ENCODE results near the gene USF1. TPM values are rescaled to one million over a fixed set of nuclear protein-coding genes. Genes with fewer than 3 reads are reported as not detected.

Gene USF1
- total and polyA plus RNA-seq, 2 experiments from 2014 or later, result 23.8 to 74.8 TPM

GRCh38 chr1:161082996-161083747, 37.4 kb upstream of the USF1 start (continued):
- TF ChIP-seq, protein P1, sequence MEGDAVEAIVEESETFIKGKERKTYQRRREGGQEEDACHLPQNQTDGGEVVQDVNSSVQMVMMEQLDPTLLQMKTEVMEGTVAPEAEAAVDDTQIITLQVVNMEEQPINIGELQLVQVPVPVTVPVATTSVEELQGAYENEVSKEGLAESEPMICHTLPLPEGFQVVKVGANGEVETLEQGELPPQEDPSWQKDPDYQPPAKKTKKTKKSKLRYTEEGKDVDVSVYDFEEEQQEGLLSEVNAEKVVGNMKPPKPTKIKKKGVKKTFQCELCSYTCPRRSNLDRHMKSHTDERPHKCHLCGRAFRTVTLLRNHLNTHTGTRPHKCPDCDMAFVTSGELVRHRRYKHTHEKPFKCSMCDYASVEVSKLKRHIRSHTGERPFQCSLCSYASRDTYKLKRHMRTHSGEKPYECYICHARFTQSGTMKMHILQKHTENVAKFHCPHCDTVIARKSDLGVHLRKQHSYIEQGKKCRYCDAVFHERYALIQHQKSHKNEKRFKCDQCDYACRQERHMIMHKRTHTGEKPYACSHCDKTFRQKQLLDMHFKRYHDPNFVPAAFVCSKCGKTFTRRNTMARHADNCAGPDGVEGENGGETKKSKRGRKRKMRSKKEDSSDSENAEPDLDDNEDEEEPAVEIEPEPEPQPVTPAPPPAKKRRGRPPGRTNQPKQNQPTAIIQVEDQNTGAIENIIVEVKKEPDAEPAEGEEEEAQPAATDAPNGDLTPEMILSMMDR (conservative IDR thresholded peaks at IDR 0.05; ENCODE audit: low read depth in 2 of 2), result no peak
- TF ChIP-seq JUNB (IDR thresholded peaks at IDR 0.05; ENCODE audit: unreplicated experiment) (no peak), EZH2phosphoT487 (IDR thresholded peaks at IDR 0.05; ENCODE audit: unreplicated experiment) (no peak), CREB1 (CRISPR knock-in tag; IDR thresholded peaks at IDR 0.05; ENCODE audit: low read depth) (no peak), STAT1 (IDR thresholded peaks at IDR 0.05; ENCODE audit: unreplicated experiment) (no peak), ZNF331 (CRISPR knock-in tag; IDR thresholded peaks at IDR 0.05; ENCODE audit: low read depth) (no peak), EZH2 (IDR thresholded peaks at IDR 0.05; ENCODE audit: low read depth, unreplicated experiment) (no peak)
- TF ChIP-seq, protein P2, sequence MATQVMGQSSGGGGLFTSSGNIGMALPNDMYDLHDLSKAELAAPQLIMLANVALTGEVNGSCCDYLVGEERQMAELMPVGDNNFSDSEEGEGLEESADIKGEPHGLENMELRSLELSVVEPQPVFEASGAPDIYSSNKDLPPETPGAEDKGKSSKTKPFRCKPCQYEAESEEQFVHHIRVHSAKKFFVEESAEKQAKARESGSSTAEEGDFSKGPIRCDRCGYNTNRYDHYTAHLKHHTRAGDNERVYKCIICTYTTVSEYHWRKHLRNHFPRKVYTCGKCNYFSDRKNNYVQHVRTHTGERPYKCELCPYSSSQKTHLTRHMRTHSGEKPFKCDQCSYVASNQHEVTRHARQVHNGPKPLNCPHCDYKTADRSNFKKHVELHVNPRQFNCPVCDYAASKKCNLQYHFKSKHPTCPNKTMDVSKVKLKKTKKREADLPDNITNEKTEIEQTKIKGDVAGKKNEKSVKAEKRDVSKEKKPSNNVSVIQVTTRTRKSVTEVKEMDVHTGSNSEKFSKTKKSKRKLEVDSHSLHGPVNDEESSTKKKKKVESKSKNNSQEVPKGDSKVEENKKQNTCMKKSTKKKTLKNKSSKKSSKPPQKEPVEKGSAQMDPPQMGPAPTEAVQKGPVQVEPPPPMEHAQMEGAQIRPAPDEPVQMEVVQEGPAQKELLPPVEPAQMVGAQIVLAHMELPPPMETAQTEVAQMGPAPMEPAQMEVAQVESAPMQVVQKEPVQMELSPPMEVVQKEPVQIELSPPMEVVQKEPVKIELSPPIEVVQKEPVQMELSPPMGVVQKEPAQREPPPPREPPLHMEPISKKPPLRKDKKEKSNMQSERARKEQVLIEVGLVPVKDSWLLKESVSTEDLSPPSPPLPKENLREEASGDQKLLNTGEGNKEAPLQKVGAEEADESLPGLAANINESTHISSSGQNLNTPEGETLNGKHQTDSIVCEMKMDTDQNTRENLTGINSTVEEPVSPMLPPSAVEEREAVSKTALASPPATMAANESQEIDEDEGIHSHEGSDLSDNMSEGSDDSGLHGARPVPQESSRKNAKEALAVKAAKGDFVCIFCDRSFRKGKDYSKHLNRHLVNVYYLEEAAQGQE (IDR thresholded peaks at IDR 0.05; ENCODE audit: unreplicated experiment), result no peak

GRCh38 chr1:161082483-161082882, 36.7 kb upstream of the USF1 start:
- H3K36me3 Mint-ChIP-seq (ENCODE audit: low read depth), result no peaks in the 10 kb centered on the region; the same call in 2 of the 3 replicates
- ATAC-seq (no peak), DNase-seq (ENCODE audit: low spot score) (no peak)
- Histone ChIP-seq H3K4me1 (ENCODE audit: insufficient read depth) (peaks cover 16% of the 10 kb centered on the region), H4K20me1 (replicated peaks; ENCODE audit: insufficient read depth) (no peaks in the 10 kb centered on the region), H3K36me3 (ENCODE audit: insufficient read depth) (no peaks in the 10 kb centered on the region), H3K9me2 (ENCODE audit: insufficient read depth) (peaks cover 5% of the 10 kb centered on the region), H3F3A (replicated peaks; ENCODE audit: low read depth) (peaks cover 5% of the 10 kb centered on the region; the same call in 1 of the 2 replicates), H3K4me3 (no peak overlapping the region), H3K27me3 (ENCODE audit: insufficient read depth) (no peaks in the 10 kb centered on the region), H3K4me2 (no peak overlapping the region), H3K27ac (ENCODE audit: low read depth) (no peak overlapping the region), H3K79me2 (replicated peaks; ENCODE audit: insufficient read depth) (no peaks in the 10 kb centered on the region), H2AFZ (no peak overlapping the region)
- no peaks in the 10 kb centered on the region; the same call in 2 of the 3 replicates for H3K9me3 Mint-ChIP-seq
- peaks cover 19% of the 10 kb centered on the region for H3K4me1 Mint-ChIP-seq
- TF ChIP-seq CREB1 (CRISPR knock-in tag; IDR thresholded peaks at IDR 0.05; ENCODE audit: low read depth) (no peak), POLR2AphosphoS5 (IDR thresholded peaks at IDR 0.05; ENCODE audit: low read depth) (no peak)
- TF ChIP-seq, protein P3, sequence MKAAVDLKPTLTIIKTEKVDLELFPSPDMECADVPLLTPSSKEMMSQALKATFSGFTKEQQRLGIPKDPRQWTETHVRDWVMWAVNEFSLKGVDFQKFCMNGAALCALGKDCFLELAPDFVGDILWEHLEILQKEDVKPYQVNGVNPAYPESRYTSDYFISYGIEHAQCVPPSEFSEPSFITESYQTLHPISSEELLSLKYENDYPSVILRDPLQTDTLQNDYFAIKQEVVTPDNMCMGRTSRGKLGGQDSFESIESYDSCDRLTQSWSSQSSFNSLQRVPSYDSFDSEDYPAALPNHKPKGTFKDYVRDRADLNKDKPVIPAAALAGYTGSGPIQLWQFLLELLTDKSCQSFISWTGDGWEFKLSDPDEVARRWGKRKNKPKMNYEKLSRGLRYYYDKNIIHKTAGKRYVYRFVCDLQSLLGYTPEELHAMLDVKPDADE (IDR thresholded peaks at IDR 0.05), result no peak
- TF ChIP-seq, protein P2 (IDR thresholded peaks at IDR 0.05; ENCODE audit: unreplicated experiment), result no peak
- H3K27ac Mint-ChIP-seq, result no peak overlapping the region
- H3K27me3 Mint-ChIP-seq (ENCODE audit: insufficient read depth, low read depth, poor library complexity), result peaks cover 18% of the 10 kb centered on the region
- H3K4me3 Mint-ChIP-seq, result no peak overlapping the region

Data from GM23338 (cell line).